Measurements from ENCODE around the gene FATE1.

- TF ChIP-seq CTCF (conservative IDR thresholded peaks at IDR 0.05; ENCODE audit: low read length) (no peak), EZH2phosphoT487 (IDR thresholded peaks at IDR 0.05; ENCODE audit: borderline replicate concordance, low read depth, low read length) (no peak)
These were observed 11.7 kb upstream of the FATE1 start for GRCh38 chrX:151704041-151704663.
